HG03039 (cell line): Measurements from ENCODE around the gene NCCRP1.

Experiments
- ATAC-seq: cut with Tn5 transposase; IDR thresholded peaks from one replicate; pipeline ENCODE4 v1.9.1; 2021; ENCODE audit warnings: mild to moderate bottlenecking, moderate library complexity; ENCODE audit not compliant: unreplicated experiment

Gene NCCRP1

GRCh38 chr19:39178296-39179006, 18.3 kb upstream of the NCCRP1 start:
- ATAC-seq = no peak

- ATAC-seq = no peak
Observed at GRCh38 chr19:39179754-39180153, 17.0 kb upstream of the NCCRP1 start.

GRCh38 chr19:39180749-39181148, 16.0 kb upstream of the NCCRP1 start:
- ATAC-seq = no peak

- ATAC-seq = no peak
Observed at GRCh38 chr19:39181500-39182173, 15.1 kb upstream of the NCCRP1 start.

GRCh38 chr19:39182174-39182505, 14.6 kb upstream of the NCCRP1 start:
- ATAC-seq = no peak

GRCh38 chr19:39183104-39183503, 13.7 kb upstream of the NCCRP1 start:
- ATAC-seq = no peak

GRCh38 chr19:39186391-39186790, 10.4 kb upstream of the NCCRP1 start:
- ATAC-seq = no peak

- ATAC-seq = no peak
Observed at GRCh38 chr19:39187552-39187943, 9.2 kb upstream of the NCCRP1 start.

GRCh38 chr19:39188960-39189359, 7.8 kb upstream of the NCCRP1 start:
- no peak for ATAC-seq

GRCh38 chr19:39190768-39191167, 6.0 kb upstream of the NCCRP1 start:
- no peak for ATAC-seq

GRCh38 chr19:39192846-39193245, 3.9 kb upstream of the NCCRP1 start:
- ATAC-seq = no peak

- no peak for ATAC-seq
Observed at GRCh38 chr19:39193803-39194202, 3.0 kb upstream of the NCCRP1 start.

- ATAC-seq = no peak
Observed at GRCh38 chr19:39194832-39195542, 1.8 kb upstream of the NCCRP1 start.

- ATAC-seq = no peak
Observed at GRCh38 chr19:39195755-39196154, 1.0 kb upstream of the NCCRP1 start.

- no peak for ATAC-seq
Observed at GRCh38 chr19:39196320-39196719, 444 bp upstream of the NCCRP1 start.

- ATAC-seq = no peak
Observed at GRCh38 chr19:39197808-39198207, 1.0 kb downstream of the NCCRP1 start.

- ATAC-seq = no peak
Observed at GRCh38 chr19:39199025-39199424, 2.3 kb downstream of the NCCRP1 start.

- no peak for ATAC-seq
Observed at GRCh38 chr19:39200066-39200802, 3.5 kb downstream of the NCCRP1 start.

- ATAC-seq = no peak
Observed at GRCh38 chr19:39200803-39201115, 4.0 kb downstream of the NCCRP1 start.

GRCh38 chr19:39202998-39203355, 6.2 kb downstream of the NCCRP1 start:
- no peak for ATAC-seq
